Heart left ventricle (tissue), 16 donors: Measurements from ENCODE around the gene WASF3. TPM values are rescaled to one million over a fixed set of nuclear protein-coding genes. Genes with fewer than 3 reads are reported as not detected.
A peak's percentile ranks its signal among the peaks of the same experiment; 100 is the strongest.

ENCODE experiments used
- ATAC-seq, 4 donors: fragments of 200-7000 bp; cut with Tn5 transposase; one replicate each; pipeline ENCODE4 v1.9.1; 2020 to 2022; ENCODE audit warnings: moderate library complexity in 4 of 4, mild to moderate bottlenecking in 3 of 4, moderate number of reproducible peaks in 1 of 4
- DNase-seq, 5 donors: peaks; one replicate each; pipeline ENCODE4 v3.0.0-alpha.2; 2020
- H3K27ac ChIP-seq, 12 donors: fragments of 200-600 bp; sonication (generic) in 4 of 12; one replicate each; pipeline versions ENCODE4 v1.5.0 to v1.8.0; 2016 to 2022; ENCODE audit warnings: mild to moderate bottlenecking in 2 of 12
- H3K27me3 ChIP-seq, 9 donors: fragments of 200-600 bp; sonication (generic) in 2 of 9; one replicate each; pipeline versions ENCODE4 v1.5.1 to v1.8.0; 2016 to 2022; ENCODE audit warnings: mild to moderate bottlenecking in 3 of 9
- H3K36me3 ChIP-seq, 9 donors: fragments of 200-600 bp; sonication (generic) in 2 of 9; one replicate each; pipeline versions ENCODE4 v1.5.0 to v1.8.0; 2018 to 2022; ENCODE audit warnings: mild to moderate bottlenecking in 2 of 9
- H3K4me1 ChIP-seq, 12 donors: fragments of 200-600 bp; sonication (generic) in 4 of 12; one replicate each; pipeline versions ENCODE4 v1.5.0 to v1.8.0; 2016 to 2022; ENCODE audit warnings: mild to moderate bottlenecking in 3 of 12
- H3K4me3 ChIP-seq, 12 donors: fragments of 200-600 bp; sonication (generic) in 4 of 12; one replicate each; pipeline versions ENCODE4 v1.5.0 to v1.8.0; 2017 to 2022; ENCODE audit warnings: mild to moderate bottlenecking in 9 of 12, moderate library complexity in 4 of 12
- H3K9me3 ChIP-seq, 12 donors: fragments of 200-600 bp; sonication (generic) in 4 of 12; one replicate each; pipeline versions ENCODE4 v1.5.0 to v1.8.0; 2016 to 2022; ENCODE audit warnings: mild to moderate bottlenecking in 1 of 12
- POLR2A ChIP-seq, 2 donors: fragments of 450-650 bp; IDR thresholded peaks; one replicate each; pipeline ENCODE4 v1.6.1; 2017; ENCODE audit warnings: antibody characterized with exemption in 2 of 2, mild to moderate bottlenecking in 2 of 2, moderate library complexity in 2 of 2
- WGBS, 4 donors: extraction: QIAGEN DNeasy Blood & Tissue Kit in 2 of 4; methylation state at CpG; one replicate each; pipeline versions ENCODE4 v1.1.5 to v1.1.7; 2013 to 2018; 5-methylcytosine and 5-hydroxymethylcytosine counted together
- intact Hi-C, 10 donors: fragments of 100-400 bp; cut with DNase I; formaldehyde crosslinking; loops; one replicate each; pipeline versions ENCODE4 v1.11.1 to v1.14.2; 2022
- polyA plus RNA-seq, 2 donors: library from polyadenylated mRNA; stranded (reverse); fragments of 200-250 nt; gene quantifications; one replicate each; pipeline ENCODE4 v1.2.3, GENCODE V29; 2013
- total RNA-seq, 9 donors: library from RNA; depleted of rRNA in 2 of 9; stranded (reverse); fragments of >200 nt in 2 of 9; fragmentation: NEBNext Ultra II Directional in 3 of 9; extraction: Animal tissue kit (Norgen Biotek cat#: 25700) in 3 of 9; gene quantifications; one replicate each; pipeline versions ENCODE4 v1.1.0 to v1.2.4, GENCODE V29; 2016 to 2023
- TF ChIP-seq, protein P1 (sequence below), 12 donors: fragments of 200-600 bp; sonication (generic) in 4 of 12; IDR thresholded peaks; one replicate each; pipeline versions ENCODE4 v1.5.0 to v1.8.0; 2018 to 2022; ENCODE audit warnings: antibody characterized with exemption in 12 of 12, mild to moderate bottlenecking in 5 of 12
- donor health status: ischemic (EF 13 %, LVEDD 7.1; RV severe dilation, severe dysfunction).
- donor health status: healthy with polysubstance abuse.
- donor health status: DM: no; HTN: yes; CAD: no.
- donor health status: DM: no; HTN: no; CAD: no.
- donor health status: ischemic (EF 25% LVEDD 6.9; RV normal size, moderate dysfunction).
- donor health status: ischemic (EF 25% LVEDD 5.7; RV mildly dilated, moderate dysfunction).
- donor health status: healthy.
- donor health status: DM: yes; HTN: yes; CAD: no.
- donor health status: ischemic (EF 35%, LVEDD 5.7; RV mildly dilated, moderate dysfunction).
- donor health status: nonischemic (EF 11% LVEDD 7.7; RV severe dilation, severe dysfunction).
- donor health status: DM: yes; HTN: yes; CAD: no.
- donor health status: PGD.
- donor health status: ischemic (EF 29% LVEDD 5.4; RV normal size, mild dysfunction).
- donor health status: nonischemic (EF 23%, LVEDD 6.1; RV moderate dilation, normal function).

WASF3 gene
- total and polyA plus RNA-seq, 11 donors = 3.4 to 14.9 (median 10.0) TPM

GRCh38 chr13:26539738-26540292, 17.7 kb upstream of the WASF3 start:
- DNase-seq = no peak
- Histone ChIP-seq H3K27ac (no peak overlapping the region), H3K4me1 (no peaks in the 10 kb centered on the region), H3K9me3 (no peaks in the 10 kb centered on the region), H3K27me3 (no peaks in the 10 kb centered on the region), H3K36me3 (no peaks in the 10 kb centered on the region), H3K4me3 (no peak overlapping the region)
- TF ChIP-seq POLR2A (IDR thresholded peaks at IDR 0.05) = no peak
- TF ChIP-seq, protein P1, sequence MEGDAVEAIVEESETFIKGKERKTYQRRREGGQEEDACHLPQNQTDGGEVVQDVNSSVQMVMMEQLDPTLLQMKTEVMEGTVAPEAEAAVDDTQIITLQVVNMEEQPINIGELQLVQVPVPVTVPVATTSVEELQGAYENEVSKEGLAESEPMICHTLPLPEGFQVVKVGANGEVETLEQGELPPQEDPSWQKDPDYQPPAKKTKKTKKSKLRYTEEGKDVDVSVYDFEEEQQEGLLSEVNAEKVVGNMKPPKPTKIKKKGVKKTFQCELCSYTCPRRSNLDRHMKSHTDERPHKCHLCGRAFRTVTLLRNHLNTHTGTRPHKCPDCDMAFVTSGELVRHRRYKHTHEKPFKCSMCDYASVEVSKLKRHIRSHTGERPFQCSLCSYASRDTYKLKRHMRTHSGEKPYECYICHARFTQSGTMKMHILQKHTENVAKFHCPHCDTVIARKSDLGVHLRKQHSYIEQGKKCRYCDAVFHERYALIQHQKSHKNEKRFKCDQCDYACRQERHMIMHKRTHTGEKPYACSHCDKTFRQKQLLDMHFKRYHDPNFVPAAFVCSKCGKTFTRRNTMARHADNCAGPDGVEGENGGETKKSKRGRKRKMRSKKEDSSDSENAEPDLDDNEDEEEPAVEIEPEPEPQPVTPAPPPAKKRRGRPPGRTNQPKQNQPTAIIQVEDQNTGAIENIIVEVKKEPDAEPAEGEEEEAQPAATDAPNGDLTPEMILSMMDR (IDR thresholded peaks at IDR 0.05) = no peak
- ATAC-seq = peak in 1 of 4 donors; percentile 25
- WGBS, 4 donors = 60 to 88% (median 76%) methylated on average over 2 of the region's 2 CpGs
- intact Hi-C loops = no loop called here

DNA sequence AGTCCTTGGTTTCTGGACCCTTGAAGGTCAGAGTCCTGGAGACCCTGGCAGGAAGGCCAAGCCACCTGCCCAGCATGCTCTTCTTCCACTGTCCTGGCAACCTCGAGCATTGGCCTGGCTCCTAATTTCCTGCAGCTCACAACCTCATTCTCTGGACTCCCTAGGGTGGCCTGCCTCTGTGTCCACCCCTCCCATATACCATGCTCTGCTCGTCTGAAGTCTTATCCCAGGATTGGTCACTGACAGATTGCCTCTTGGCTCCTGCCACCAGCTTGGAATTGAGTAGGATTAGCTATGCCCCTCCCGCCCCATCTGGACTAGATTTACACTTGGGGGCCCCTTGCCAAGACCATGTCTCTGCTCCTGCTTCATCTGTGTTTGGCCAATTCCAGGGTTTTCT, 17.1 kb upstream of the WASF3 start:
- Histone ChIP-seq H3K27ac (no peak overlapping the region), H3K36me3 (no peaks in the 10 kb centered on the region), H3K27me3 (no peaks in the 10 kb centered on the region), H3K9me3 (no peaks in the 10 kb centered on the region), H3K4me1 (no peaks in the 10 kb centered on the region), H3K4me3 (no peak overlapping the region)
- intact Hi-C loops = no loop called here
- WGBS, 4 donors = 39 to 51% (median 41%) methylated on average over 3 of the region's 3 CpGs
- DNase-seq = no peak
- TF ChIP-seq POLR2A (IDR thresholded peaks at IDR 0.05) = no peak
- TF ChIP-seq, protein P1 (IDR thresholded peaks at IDR 0.05) = no peak
- ATAC-seq = peak in 1 of 4 donors; percentile 35

DNA sequence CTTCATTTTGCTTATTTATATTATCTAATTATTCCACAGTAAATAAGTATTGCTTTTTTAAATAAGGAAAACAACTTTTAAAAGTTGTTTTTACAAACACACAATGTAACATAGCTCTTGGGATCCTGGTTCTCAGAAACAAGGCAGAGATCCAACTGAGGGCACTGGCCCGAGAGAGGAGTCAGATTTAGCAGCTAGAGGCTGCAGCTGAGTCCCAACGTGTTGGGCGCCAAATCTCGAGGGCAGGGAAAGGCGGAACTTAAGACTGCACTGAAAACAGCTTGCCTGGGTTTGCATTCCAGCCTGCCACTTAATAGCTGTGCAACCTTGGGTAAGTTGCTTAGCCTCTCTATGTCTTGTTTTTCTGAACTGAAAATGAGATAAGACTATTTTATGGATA, 16.4 kb upstream of the WASF3 start:
- ATAC-seq (no peak), DNase-seq (no peak)
- Histone ChIP-seq H3K9me3 (no peaks in the 10 kb centered on the region), H3K27ac (no peak overlapping the region), H3K4me1 (no peaks in the 10 kb centered on the region), H3K36me3 (no peaks in the 10 kb centered on the region), H3K4me3 (no peak overlapping the region), H3K27me3 (peaks cover 0 to 6% (median 0%) of the 10 kb centered on the region in 9 donors)
- 58 to 77% (median 67%) methylated on average over 4 to 5 of the region's 5 CpGs for WGBS, 4 donors
- intact Hi-C loops = no loop called here
- TF ChIP-seq, protein P1 (IDR thresholded peaks at IDR 0.05) = no peak

DNA sequence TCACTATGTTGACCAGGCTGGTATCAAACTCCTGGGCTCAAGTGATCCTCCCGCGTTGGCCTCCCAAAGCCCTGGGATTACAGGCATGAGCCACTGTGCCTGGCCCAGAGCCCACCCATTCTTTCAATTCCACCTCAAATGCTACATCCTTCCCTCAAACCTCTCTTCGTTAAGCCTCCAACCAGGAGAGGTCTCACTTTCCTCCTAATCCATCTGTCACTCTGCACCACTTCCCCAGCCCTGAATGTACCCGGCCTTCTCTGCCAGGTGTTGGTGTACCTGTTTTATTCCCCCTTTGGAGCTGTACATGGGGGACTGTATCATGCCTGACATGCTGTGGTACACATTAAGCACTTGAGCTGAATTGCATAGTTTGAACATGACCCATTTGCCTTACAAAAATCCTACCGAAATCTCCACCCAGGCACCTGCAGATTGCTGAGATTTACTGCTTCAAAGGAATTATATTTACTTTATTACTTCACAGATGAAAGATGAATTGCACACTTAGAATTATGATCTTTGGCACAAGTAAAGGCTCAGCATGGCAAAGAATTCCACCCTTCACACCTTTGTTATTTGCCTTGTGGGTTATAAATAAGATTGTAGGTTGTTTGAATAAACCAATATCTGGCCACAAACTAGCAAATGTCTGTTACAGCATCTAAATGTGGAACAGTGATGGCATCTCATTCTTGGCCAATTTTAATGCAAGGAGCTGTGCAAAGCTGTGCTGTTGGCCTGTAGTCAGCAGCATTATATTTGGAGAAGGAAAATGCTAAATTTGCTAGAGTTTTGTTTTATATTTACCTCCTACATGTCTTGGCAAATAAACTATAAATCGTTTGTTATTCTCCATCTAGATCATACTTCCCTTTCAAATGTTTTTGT, 15.6 kb upstream of the WASF3 start:
- H3K27me3 ChIP-seq = peaks cover 0 to 7% (median 0%) of the 10 kb centered on the region in 9 donors
- no peaks in the 10 kb centered on the region for H3K36me3 ChIP-seq
- no peak for TF ChIP-seq POLR2A (IDR thresholded peaks at IDR 0.05)
- TF ChIP-seq, protein P1 (IDR thresholded peaks at IDR 0.05) = no peak
- no peak for DNase-seq
- intact Hi-C loops = no loop called here
- no peak for ATAC-seq
- no peak overlapping the region for H3K4me3 ChIP-seq
- no peaks in the 10 kb centered on the region for H3K9me3 ChIP-seq
- H3K4me1 ChIP-seq = no peaks in the 10 kb centered on the region
- H3K27ac ChIP-seq = no peak overlapping the region
- WGBS, 4 donors = 80 to 82% (median 81%) methylated on average over 6 of the region's 6 CpGs
